Hepatocyte (in vitro differentiated cells): Measurements from ENCODE around the gene SCD5. TPM values are rescaled to one million over a fixed set of nuclear protein-coding genes. Genes with fewer than 3 reads are reported as not detected.

ENCODE experiments used
- DNase-seq: peaks from one replicate; pipeline ENCODE4 v3.0.0-alpha.2; 2016; ENCODE audit warnings: low spot score
- H2AFZ ChIP-seq: fragments of 200-600 bp; sonication (generic); 2 replicates; pipeline ENCODE4 v1.6.0; 2016; ENCODE audit warnings: antibody characterized with exemption, mild to moderate bottlenecking
- H3K27ac ChIP-seq: fragments of 200-600 bp; sonication (generic); 2 replicates; pipeline ENCODE4 v1.5.1; 2016; ENCODE audit warnings: mild to moderate bottlenecking
- H3K27me3 ChIP-seq: fragments of 200-600 bp; sonication (generic); 2 replicates; pipeline ENCODE4 v1.6.1; 2016
- H3K36me3 ChIP-seq: fragments of 200-600 bp; sonication (generic); replicated peaks from 2 replicates; pipeline ENCODE4 v1.5.1; 2016; ENCODE audit warnings: low read depth; ENCODE audit not compliant: insufficient read depth
- H3K4me1 ChIP-seq: fragments of 200-600 bp; sonication (generic); 2 replicates; pipeline ENCODE4 v1.5.1; 2016; ENCODE audit warnings: mild to moderate bottlenecking, moderate library complexity; ENCODE audit not compliant: insufficient read depth
- H3K4me2 ChIP-seq: fragments of 200-600 bp; sonication (generic); 2 replicates; pipeline ENCODE4 v1.6.0; 2016
- H3K4me3 ChIP-seq: fragments of 200-600 bp; sonication (generic); 2 replicates; pipeline ENCODE4 v1.5.1; 2016; ENCODE audit warnings: mild to moderate bottlenecking
- H3K79me2 ChIP-seq: fragments of 200-600 bp; sonication (generic); 2 replicates; pipeline ENCODE4 v1.6.0; 2017; ENCODE audit warnings: mild to moderate bottlenecking
- H3K9me2 ChIP-seq: fragments of 200-600 bp; sonication (generic); replicated peaks from 2 replicates; pipeline ENCODE4 v1.6.0; 2017; ENCODE audit warnings: mild to moderate bottlenecking; ENCODE audit not compliant: insufficient read depth
- H3K9me3 ChIP-seq: fragments of 200-600 bp; sonication (generic); 2 replicates; pipeline ENCODE4 v1.5.1; 2016; ENCODE audit warnings: low read depth, mild to moderate bottlenecking
- H4K20me1 ChIP-seq: fragments of 200-600 bp; sonication (generic); 2 replicates; pipeline ENCODE4 v1.6.0; 2016; ENCODE audit warnings: mild to moderate bottlenecking; ENCODE audit not compliant: insufficient read depth, poor library complexity, severe bottlenecking
- CTCF ChIP-seq: fragments of 200-600 bp; sonication (generic); IDR thresholded peaks from 2 replicates; pipeline ENCODE4 v1.5.1; 2016; ENCODE audit warnings: antibody characterized with exemption, mild to moderate bottlenecking; ENCODE audit not compliant: poor library complexity
- EZH2 ChIP-seq: fragments of 200-600 bp; sonication (generic); IDR thresholded peaks from 2 replicates; pipeline ENCODE4 v1.6.1; 2016; ENCODE audit warnings: antibody characterized with exemption, mild to moderate bottlenecking, borderline replicate concordance
- EZH2phosphoT487 ChIP-seq: fragments of 200-600 bp; sonication (generic); IDR thresholded peaks from one replicate; pipeline ENCODE4 v1.6.1; 2018; ENCODE audit warnings: antibody characterized with exemption, mild to moderate bottlenecking, low read depth, moderate library complexity; ENCODE audit not compliant: unreplicated experiment, severe bottlenecking
- WGBS: methylation state at CpG from one replicate; pipeline ENCODE4 v1.1.6; 2016; ENCODE audit warnings: low lambda C conversion rate; ENCODE audit errors: missing lambda C conversion rate; 5-methylcytosine and 5-hydroxymethylcytosine counted together
- polyA plus RNA-seq: library from polyadenylated mRNA; unstranded; fragments of >200 nt; fragmentation: Nextera tagmentation; extraction: Ambion mirVana; gene quantifications from 2 replicates; pipeline ENCODE4 v1.2.1, GENCODE V29; 2016
- total RNA-seq: library from RNA; depleted of rRNA; stranded (reverse); fragments of >200 nt; gene quantifications from 2 replicates; pipeline ENCODE4 v1.2.3, GENCODE V29; 2014

The SCD5 gene
- total and polyA plus RNA-seq, 2 experiments from 2014 or later = 6.4 to 19.2 TPM

- Histone ChIP-seq H2AFZ (no peak overlapping the region), H3K9me2 (no peaks in the 10 kb centered on the region), H3K27ac (no peak overlapping the region), H3K4me3 (no peak overlapping the region), H3K79me2 (no peaks in the 10 kb centered on the region), H3K36me3 (no peaks in the 10 kb centered on the region), H3K4me2 (no peak overlapping the region), H3K4me1 (no peaks in the 10 kb centered on the region), H3K27me3 (no peaks in the 10 kb centered on the region), H3K9me3 (no peaks in the 10 kb centered on the region), H4K20me1 (no peaks in the 10 kb centered on the region)
- DNase-seq = no peak
- 68% methylated on average over 4 of the region's 4 CpGs for WGBS
- TF ChIP-seq CTCF (no peak), EZH2 (no peak), EZH2phosphoT487 (no peak)
These were observed 204.1 kb downstream of the SCD5 start for GRCh38 chr4:82594456-82594855.

- Histone ChIP-seq H3K4me3 (no peak overlapping the region), H3K79me2 (no peaks in the 10 kb centered on the region), H4K20me1 (no peaks in the 10 kb centered on the region), H3K4me1 (no peaks in the 10 kb centered on the region), H3K4me2 (no peak overlapping the region), H3K27ac (no peak overlapping the region), H3K9me3 (no peaks in the 10 kb centered on the region), H3K36me3 (no peaks in the 10 kb centered on the region), H2AFZ (no peak overlapping the region), H3K9me2 (no peaks in the 10 kb centered on the region), H3K27me3 (no peaks in the 10 kb centered on the region)
- no peak for DNase-seq
- 58% methylated on average over 5 of the region's 5 CpGs for WGBS
- TF ChIP-seq EZH2 = no peak
- TF ChIP-seq CTCF = no peak
- TF ChIP-seq EZH2phosphoT487 = no peak
These were observed 205.2 kb downstream of the SCD5 start for GRCh38 chr4:82593411-82593810.

- TF ChIP-seq EZH2phosphoT487 (no peak), CTCF (no peak), EZH2 (no peak)
- no peak overlapping the region for H3K4me2 ChIP-seq
- H2AFZ ChIP-seq = no peak overlapping the region
- H3K79me2 ChIP-seq = no peaks in the 10 kb centered on the region
- H3K4me1 ChIP-seq = no peaks in the 10 kb centered on the region
- H4K20me1 ChIP-seq = no peaks in the 10 kb centered on the region
- H3K27me3 ChIP-seq = no peaks in the 10 kb centered on the region
- DNase-seq = no peak
- H3K36me3 ChIP-seq = no peaks in the 10 kb centered on the region
- WGBS = 96% methylated on average over 3 of the region's 3 CpGs
- H3K9me3 ChIP-seq = no peaks in the 10 kb centered on the region
- H3K27ac ChIP-seq = no peak overlapping the region
- no peak overlapping the region for H3K4me3 ChIP-seq
- H3K9me2 ChIP-seq = no peaks in the 10 kb centered on the region
These were observed 206.0 kb downstream of the SCD5 start for GRCh38 chr4:82592639-82593038.

- no peaks in the 10 kb centered on the region for H3K79me2 ChIP-seq
- H3K9me3 ChIP-seq = no peaks in the 10 kb centered on the region
- H3K36me3 ChIP-seq = no peaks in the 10 kb centered on the region
- 47% methylated on average over 5 of the region's 5 CpGs for WGBS
- H3K4me1 ChIP-seq = no peaks in the 10 kb centered on the region
- H3K27ac ChIP-seq = no peak overlapping the region
- no peak for DNase-seq
- no peak overlapping the region for H3K4me3 ChIP-seq
- H4K20me1 ChIP-seq = no peaks in the 10 kb centered on the region
- H3K4me2 ChIP-seq = no peak overlapping the region
- no peak overlapping the region for H2AFZ ChIP-seq
- H3K9me2 ChIP-seq = no peaks in the 10 kb centered on the region
- H3K27me3 ChIP-seq = no peaks in the 10 kb centered on the region
- no peak for TF ChIP-seq CTCF
- no peak for TF ChIP-seq EZH2phosphoT487
- TF ChIP-seq EZH2 = no peak
These were observed 207.0 kb downstream of the SCD5 start for GRCh38 chr4:82591592-82591991.
